Caco-2 (cell line): ENCODE results near the gene ME3. TPM values are rescaled to one million over a fixed set of nuclear protein-coding genes. Genes with fewer than 3 reads are reported as not detected.

Source experiments
- BruUV-seq: library from RNA; stranded (reverse); fragments of 400-500 nt; replicated peaks from 2 replicates; lab custom pipeline; 2021; lab: Mats Ljungman, UMichigan
- CTCF ChIA-PET: fragments of 300-600 bp; sonication (Branson Sonifier 250); formaldehyde crosslinking; loops from one replicate; lab custom pipeline; 2022; ENCODE audit warnings: antibody characterized with exemption; lab: Charles Lee
- POLR2A ChIA-PET: fragments of 300-600 bp; sonication (Branson Sonifier 250); formaldehyde crosslinking; loops from one replicate; lab custom pipeline; 2022; ENCODE audit warnings: antibody characterized with exemption; lab: Charles Lee
- DNase-seq, 2 experiments: peaks; one replicate each; pipeline versions ENCODE4 v3.0.0 to v3.0.0-alpha.2; 2020 to 2022
- H3K27me3 ChIP-seq: replicated peaks from 2 replicates; pipeline ENCODE4 v1.6.0; 2011; ENCODE audit warnings: low read length; ENCODE audit not compliant: control insufficient read depth, insufficient read depth
- H3K36me3 ChIP-seq: 2 replicates; pipeline ENCODE4 v1.5.1; 2011; ENCODE audit warnings: low read length; ENCODE audit not compliant: control insufficient read depth, insufficient read depth
- H3K4me1 ChIP-seq: fragments of 250-450 bp; sonication (Bioruptor Pico); 2 replicates; pipeline ENCODE4 v1.5.1; 2020; ENCODE audit warnings: mild to moderate bottlenecking
- H3K4me3 ChIP-seq: 2 replicates; pipeline ENCODE4 v1.5.1; 2011; ENCODE audit warnings: low read depth, mild to moderate bottlenecking, control low read depth, low read length
- H3K9me3 ChIP-seq: fragments of 250-450 bp; sonication (Bioruptor Pico); 2 replicates; pipeline ENCODE4 v1.5.1; 2020; ENCODE audit warnings: mild to moderate bottlenecking, moderate library complexity
- H3K27ac Mint-ChIP-seq: one replicate; pipeline ENCODE4 v1.8.0; 2022; ENCODE audit warnings: mixed read lengths; ENCODE audit not compliant: unreplicated experiment
- H3K27me3 Mint-ChIP-seq: one replicate; pipeline ENCODE4 v1.8.0; 2022; ENCODE audit warnings: mixed read lengths; ENCODE audit not compliant: insufficient read depth, unreplicated experiment
- H3K36me3 Mint-ChIP-seq: one replicate; pipeline ENCODE4 v1.8.0; 2022; ENCODE audit warnings: mild to moderate bottlenecking, mixed read lengths; ENCODE audit not compliant: insufficient read depth, unreplicated experiment
- H3K4me1 Mint-ChIP-seq: one replicate; pipeline ENCODE4 v1.8.0; 2022; ENCODE audit warnings: low read depth, mixed read lengths; ENCODE audit not compliant: unreplicated experiment
- H3K4me3 Mint-ChIP-seq: one replicate; pipeline ENCODE4 v1.8.0; 2022; ENCODE audit warnings: mild to moderate bottlenecking, moderate library complexity, mixed read lengths; ENCODE audit not compliant: unreplicated experiment
- H3K9me3 Mint-ChIP-seq: one replicate; pipeline ENCODE4 v1.8.0; 2022; ENCODE audit warnings: mixed read lengths; ENCODE audit not compliant: unreplicated experiment
- intact Hi-C: fragments of 100-400 bp; cut with micrococcal nuclease; formaldehyde crosslinking; loops from one replicate; pipeline ENCODE4 v1.10.0; 2022; ENCODE audit not compliant: unreplicated experiment
- total RNA-seq: library from RNA; stranded (reverse); gene quantifications from 2 replicates; pipeline ENCODE4 v1.2.3, GENCODE V29; 2022
- TF ChIP-seq, protein P1 (sequence below), 2 experiments: fragments of 200-600 bp in 1 of 2; IDR thresholded peaks; 1 replicate in 1 of 2; 2 replicates in 1 of 2; pipeline versions ENCODE4 v1.5.1 to v1.8.0; 2011 to 2022; ENCODE audit warnings: antibody characterized with exemption in 1 of 2, control low read depth in 1 of 2, inconsistent platforms in 1 of 2, low read depth in 1 of 2, low read length in 1 of 2, mild to moderate bottlenecking in 1 of 2, moderate library complexity in 1 of 2; ENCODE audit not compliant: insufficient read depth in 1 of 2, severe bottlenecking in 1 of 2, unreplicated experiment in 1 of 2

Gene ME3
- total RNA-seq, 1 experiment from 2014 or later = 32.8 TPM

- DNase-seq = no peak
- Histone ChIP-seq H3K4me1 (no peaks in the 10 kb centered on the region), H3K36me3 (no peaks in the 10 kb centered on the region), H3K4me3 (no peak overlapping the region), H3K27me3 (no peaks in the 10 kb centered on the region), H3K9me3 (no peaks in the 10 kb centered on the region)
- Mint-ChIP-seq H3K4me1 (no peaks in the 10 kb centered on the region), H3K4me3 (no peak overlapping the region), H3K9me3 (no peaks in the 10 kb centered on the region), H3K36me3 (no peaks in the 10 kb centered on the region), H3K27ac (no peak overlapping the region), H3K27me3 (no peaks in the 10 kb centered on the region)
- POLR2A ChIA-PET = interaction anchor here (0.5 kb wide), 1 partner anchor 63 kb away, joined by 5 read pairs; no protein-coding TSS in a partner anchor
- CTCF ChIA-PET = no interaction called here
- TF ChIP-seq, protein P1, sequence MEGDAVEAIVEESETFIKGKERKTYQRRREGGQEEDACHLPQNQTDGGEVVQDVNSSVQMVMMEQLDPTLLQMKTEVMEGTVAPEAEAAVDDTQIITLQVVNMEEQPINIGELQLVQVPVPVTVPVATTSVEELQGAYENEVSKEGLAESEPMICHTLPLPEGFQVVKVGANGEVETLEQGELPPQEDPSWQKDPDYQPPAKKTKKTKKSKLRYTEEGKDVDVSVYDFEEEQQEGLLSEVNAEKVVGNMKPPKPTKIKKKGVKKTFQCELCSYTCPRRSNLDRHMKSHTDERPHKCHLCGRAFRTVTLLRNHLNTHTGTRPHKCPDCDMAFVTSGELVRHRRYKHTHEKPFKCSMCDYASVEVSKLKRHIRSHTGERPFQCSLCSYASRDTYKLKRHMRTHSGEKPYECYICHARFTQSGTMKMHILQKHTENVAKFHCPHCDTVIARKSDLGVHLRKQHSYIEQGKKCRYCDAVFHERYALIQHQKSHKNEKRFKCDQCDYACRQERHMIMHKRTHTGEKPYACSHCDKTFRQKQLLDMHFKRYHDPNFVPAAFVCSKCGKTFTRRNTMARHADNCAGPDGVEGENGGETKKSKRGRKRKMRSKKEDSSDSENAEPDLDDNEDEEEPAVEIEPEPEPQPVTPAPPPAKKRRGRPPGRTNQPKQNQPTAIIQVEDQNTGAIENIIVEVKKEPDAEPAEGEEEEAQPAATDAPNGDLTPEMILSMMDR (IDR thresholded peaks at IDR 0.05; ENCODE audit: insufficient read depth in 1 of 2, low read depth in 1 of 2, low read length in 1 of 2, severe bottlenecking in 1 of 2, unreplicated experiment in 1 of 2) = no peak
- no TSS peak for BruUV-seq
- intact Hi-C loops = no loop called here
Observed at GRCh38 chr11:86446924-86447285, 225.5 kb downstream of the ME3 start.

GRCh38 chr11:86446163-86446923 lies 226.1 kb downstream of the ME3 start:
- ChIA-PET POLR2A (no interaction called here), CTCF (no interaction called here)
- no peak overlapping the region for H3K27ac Mint-ChIP-seq
- Histone ChIP-seq H3K36me3 (no peaks in the 10 kb centered on the region), H3K4me1 (no peaks in the 10 kb centered on the region), H3K9me3 (no peaks in the 10 kb centered on the region), H3K27me3 (no peaks in the 10 kb centered on the region), H3K4me3 (no peak overlapping the region)
- H3K4me3 Mint-ChIP-seq = no peak overlapping the region
- H3K36me3 Mint-ChIP-seq = no peaks in the 10 kb centered on the region
- H3K27me3 Mint-ChIP-seq = no peaks in the 10 kb centered on the region
- no peaks in the 10 kb centered on the region for H3K4me1 Mint-ChIP-seq
- TF ChIP-seq, protein P1 (IDR thresholded peaks at IDR 0.05; ENCODE audit: insufficient read depth in 1 of 2, low read depth in 1 of 2, low read length in 1 of 2, severe bottlenecking in 1 of 2, unreplicated experiment in 1 of 2) = no peak
- no peak for DNase-seq
- BruUV-seq = no TSS peak
- H3K9me3 Mint-ChIP-seq = no peaks in the 10 kb centered on the region
- intact Hi-C loops = no loop called here

- Mint-ChIP-seq H3K36me3 (no peaks in the 10 kb centered on the region), H3K4me3 (no peak overlapping the region), H3K9me3 (no peaks in the 10 kb centered on the region), H3K4me1 (no peaks in the 10 kb centered on the region), H3K27ac (no peak overlapping the region), H3K27me3 (no peaks in the 10 kb centered on the region)
- ChIA-PET POLR2A (no interaction called here), CTCF (no interaction called here)
- no peaks in the 10 kb centered on the region for H3K36me3 ChIP-seq
- no TSS peak for BruUV-seq
- no peak overlapping the region for H3K4me3 ChIP-seq
- DNase-seq = no peak
- TF ChIP-seq, protein P1 (IDR thresholded peaks at IDR 0.05; ENCODE audit: insufficient read depth in 1 of 2, low read depth in 1 of 2, low read length in 1 of 2, severe bottlenecking in 1 of 2, unreplicated experiment in 1 of 2) = no peak
- H3K27me3 ChIP-seq = no peaks in the 10 kb centered on the region
- intact Hi-C loops = no loop called here
- H3K9me3 ChIP-seq = no peaks in the 10 kb centered on the region
- no peaks in the 10 kb centered on the region for H3K4me1 ChIP-seq
Observed at GRCh38 chr11:86444981-86445380, 227.4 kb downstream of the ME3 start.
